Endothelial cell of umbilical vein (primary cell): ENCODE measurements around the gene MIPEP.

ENCODE experiments used
- CTCF ChIP-seq, 2 donors: IDR thresholded peaks; 1 replicate in 1 of 2; 2 replicates in 1 of 2; pipeline ENCODE4 v1.5.1; 2011; ENCODE audit warnings: low read length in 2 of 2, mild to moderate bottlenecking in 2 of 2, moderate library complexity in 2 of 2, control low read depth in 1 of 2, inconsistent platforms in 1 of 2, low read depth in 1 of 2; ENCODE audit not compliant: insufficient read depth in 1 of 2; ENCODE audit errors: extremely low read depth in 1 of 2
- EZH2 ChIP-seq: IDR thresholded peaks from 2 replicates; pipeline ENCODE4 v1.6.1; 2012; ENCODE audit warnings: borderline replicate concordance, low read depth, mild to moderate bottlenecking, moderate library complexity, low read length, inconsistent platforms; ENCODE audit not compliant: severe bottlenecking
- GATA2 ChIP-seq: IDR thresholded peaks from 2 replicates; pipeline ENCODE4 v1.7.0; 2011; ENCODE audit warnings: low read depth, mild to moderate bottlenecking, moderate library complexity, mixed read lengths, low read length; ENCODE audit not compliant: insufficient read length, insufficient read depth
- JUN ChIP-seq: IDR thresholded peaks from 2 replicates; pipeline ENCODE4 v1.6.1; 2011; ENCODE audit warnings: borderline replicate concordance, low read depth; ENCODE audit not compliant: insufficient read length, insufficient read depth
- MAX ChIP-seq: IDR thresholded peaks from 2 replicates; pipeline ENCODE4 v1.6.1; 2011; ENCODE audit not compliant: insufficient read depth, insufficient read length
- POLR2AphosphoS5 ChIP-seq: IDR thresholded peaks from 2 replicates; pipeline ENCODE4 v1.6.1; 2012; ENCODE audit warnings: low read depth, mild to moderate bottlenecking, control low read depth, low read length, moderate library complexity; ENCODE audit not compliant: insufficient read depth

DNA sequence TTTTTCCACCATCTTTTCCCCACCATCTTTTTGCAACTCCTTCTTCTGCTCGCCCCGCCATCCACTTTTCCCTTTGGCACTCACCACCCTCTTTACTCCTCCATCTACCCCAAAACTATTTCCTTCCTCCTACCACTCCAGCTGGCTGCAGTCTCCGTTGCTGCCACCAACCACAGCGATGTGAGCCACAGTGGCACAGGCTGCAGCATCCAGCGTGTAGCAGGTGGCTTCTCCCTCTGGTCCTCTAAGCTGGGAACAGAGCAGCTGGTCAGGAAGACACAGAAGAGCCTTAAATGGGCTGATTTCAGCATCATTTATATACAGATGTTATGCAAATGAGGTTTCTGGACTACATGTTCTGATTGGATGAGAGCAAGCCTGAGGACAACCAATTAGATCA lies 174.5 kb downstream of the MIPEP start:
- TF ChIP-seq CTCF (IDR thresholded peaks at IDR 0.05; ENCODE audit: extremely low read depth in 1 of 2, insufficient read depth in 1 of 2, low read depth in 1 of 2, low read length in 2 of 2) (no peak), POLR2AphosphoS5 (no peak), EZH2 (no peak), MAX (no peak), JUN (no peak), GATA2 (no peak)
